HPDE6-E6E7 (cell line): ENCODE measurements around the gene STX18.
"Not testable (repeated sequence)": the region's sequence is repeated elsewhere in the genome, so short reads cannot be mapped to it uniquely, and the experiment has no call there.

ENCODE experiments used
- DNase-seq: peaks from one replicate; pipeline ENCODE4 v3.0.0; 2011; ENCODE audit warnings: missing footprints; ENCODE audit errors: extremely low spot score

Gene STX18

DNA sequence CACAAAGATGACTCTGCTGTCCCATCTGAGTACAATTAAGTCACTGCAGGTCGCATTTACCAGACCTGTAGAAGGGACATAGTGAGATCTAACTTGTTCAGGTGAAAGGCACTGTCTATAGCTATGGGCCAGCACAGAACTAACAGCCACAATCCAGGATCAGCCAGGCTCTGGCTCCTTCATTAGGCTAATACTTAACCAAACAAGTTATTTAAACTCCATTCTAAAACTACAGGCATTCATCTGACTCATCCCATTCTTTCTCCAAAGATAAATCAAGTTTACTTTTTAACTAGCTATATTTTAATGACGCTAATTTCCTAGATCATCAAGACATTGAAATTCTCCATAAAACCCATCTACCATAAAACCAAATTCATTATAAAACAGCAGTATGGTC lies 62.5 kb downstream of the STX18 start:
- no peak for DNase-seq

GRCh38 chr4:4477796-4478195 lies 64.1 kb downstream of the STX18 start:
- DNase-seq, result no peak

DNA sequence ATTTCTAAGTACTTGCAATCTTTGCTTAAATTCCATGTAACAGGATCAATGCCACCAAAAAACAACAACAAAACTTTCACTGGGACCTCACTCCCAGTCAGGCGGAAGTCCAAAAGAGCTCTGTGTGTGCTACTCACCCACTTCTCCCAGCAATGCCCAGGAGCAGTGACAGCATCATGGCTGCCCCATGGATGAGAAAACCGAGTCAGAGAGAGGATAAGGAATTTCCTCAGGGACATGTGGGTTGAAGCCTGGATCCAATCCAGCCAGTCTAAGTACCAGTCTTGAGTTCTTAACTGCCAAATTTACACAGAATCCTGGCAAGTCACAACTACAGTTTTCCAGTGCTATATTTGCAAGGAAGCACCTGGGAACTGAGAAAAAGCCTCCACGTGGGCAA lies 64.5 kb downstream of the STX18 start:
- no peak for DNase-seq

DNA sequence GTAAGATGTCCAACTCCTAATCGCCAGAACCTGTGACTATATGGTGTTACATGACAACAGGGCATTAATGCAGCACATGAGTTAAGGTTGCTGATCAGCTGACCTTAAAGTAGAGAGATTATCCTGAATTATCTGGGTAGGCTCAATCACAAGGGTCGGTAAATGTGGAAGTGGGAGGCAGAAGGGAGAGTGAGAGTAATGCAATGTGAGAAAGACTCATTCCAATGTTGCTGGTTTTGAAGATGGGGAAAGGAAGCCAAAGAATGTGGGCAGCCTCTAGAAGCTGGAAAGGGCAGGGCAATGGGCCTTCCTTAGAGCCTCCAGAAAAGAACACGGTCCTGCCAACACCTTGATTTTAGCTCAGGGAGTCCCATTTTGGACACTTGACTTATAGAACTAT lies 67.4 kb downstream of the STX18 start:
- no peak for DNase-seq

DNA sequence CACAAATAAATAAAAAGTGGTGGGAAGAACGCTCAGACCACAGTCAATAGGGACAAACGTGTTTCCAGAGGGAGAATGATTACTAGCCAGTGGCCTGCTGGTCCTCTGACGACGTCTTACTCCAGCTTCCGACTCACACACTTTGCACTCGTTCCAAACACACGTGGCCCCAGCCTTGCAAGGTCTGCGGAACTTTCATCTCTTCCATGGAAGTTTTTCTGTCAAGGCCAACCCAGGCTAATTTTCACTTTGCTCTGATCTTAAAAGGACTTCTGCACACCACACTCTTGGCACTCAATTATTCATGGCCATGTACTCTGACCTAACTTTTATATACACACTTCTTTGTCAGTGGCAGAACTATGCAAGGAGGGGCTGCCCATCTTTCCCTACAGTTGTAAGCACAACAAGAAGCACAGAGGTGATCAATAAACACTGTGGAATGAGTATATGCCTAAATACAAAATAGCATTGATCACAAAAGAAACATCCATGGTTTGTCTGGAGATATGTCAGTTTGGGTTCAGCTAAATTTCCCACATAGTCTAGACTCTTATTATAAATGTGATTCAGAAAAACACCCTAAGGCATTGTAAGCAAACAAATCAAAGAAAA lies 69.4 kb downstream of the STX18 start:
- no peak for DNase-seq

DNA sequence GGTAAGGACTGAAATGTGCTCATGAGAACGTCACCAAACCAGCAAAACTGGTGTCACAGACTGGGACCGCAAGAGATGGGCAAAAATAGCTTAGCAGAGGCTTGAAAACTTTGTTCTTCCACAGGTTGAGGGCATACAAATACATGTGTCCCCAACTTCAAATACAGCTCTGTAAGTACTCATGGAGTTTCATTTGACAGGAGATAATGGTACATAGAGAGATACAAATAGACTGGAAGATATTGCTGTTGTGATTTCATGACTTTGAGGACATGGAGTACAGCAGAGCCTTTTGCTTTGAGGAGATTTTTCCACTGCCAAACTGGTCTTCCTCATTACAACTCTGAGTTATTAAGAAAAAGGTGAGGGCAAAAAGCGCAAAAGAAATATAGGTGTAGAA lies 70.7 kb downstream of the STX18 start:
- no peak for DNase-seq

- no peak for DNase-seq
Observed at GRCh38 chr4:4470208-4470607, 71.6 kb downstream of the STX18 start.

- not testable (repeated sequence) for DNase-seq
Observed at GRCh38 chr4:4465238-4465637, 76.6 kb downstream of the STX18 start.

DNA sequence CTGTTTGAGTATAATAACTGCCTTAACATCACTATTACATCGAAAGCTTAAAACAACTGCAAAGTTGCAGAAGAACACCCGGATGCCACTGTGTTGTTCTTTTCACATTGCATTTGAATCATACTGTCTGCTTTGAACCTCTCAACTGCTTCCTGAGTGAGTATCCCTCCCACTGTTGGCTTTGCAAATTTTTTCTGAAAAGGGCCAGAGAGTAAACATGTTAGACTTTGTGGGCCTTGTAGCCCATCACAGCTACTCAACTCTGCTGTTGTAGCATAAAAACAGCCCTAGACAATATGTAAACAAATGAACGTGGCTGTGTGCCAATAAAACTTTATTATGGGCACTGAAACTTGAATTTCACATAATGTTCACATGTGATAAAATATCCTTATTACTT lies 78.9 kb downstream of the STX18 start:
- DNase-seq, result no peak

DNA sequence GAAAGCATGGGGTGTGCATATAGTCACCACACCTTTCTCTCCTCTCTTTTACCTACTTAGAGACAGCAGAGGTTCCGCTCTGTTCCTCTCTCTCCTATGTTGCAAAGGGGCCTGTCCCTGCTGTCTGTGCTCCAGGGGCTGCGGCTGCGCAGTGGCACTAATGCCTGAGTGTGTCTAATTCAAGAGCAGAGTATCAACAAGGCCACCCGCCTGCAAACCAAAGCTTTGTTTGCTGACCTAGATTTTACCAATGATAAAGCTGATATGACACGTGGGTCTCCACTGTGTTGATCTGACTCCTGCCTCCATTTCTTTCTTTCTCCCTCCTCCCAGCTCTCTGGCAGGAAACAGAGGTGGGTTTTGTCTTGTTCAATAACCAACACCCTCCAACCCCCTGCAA lies 80.0 kb downstream of the STX18 start:
- no peak for DNase-seq

DNA sequence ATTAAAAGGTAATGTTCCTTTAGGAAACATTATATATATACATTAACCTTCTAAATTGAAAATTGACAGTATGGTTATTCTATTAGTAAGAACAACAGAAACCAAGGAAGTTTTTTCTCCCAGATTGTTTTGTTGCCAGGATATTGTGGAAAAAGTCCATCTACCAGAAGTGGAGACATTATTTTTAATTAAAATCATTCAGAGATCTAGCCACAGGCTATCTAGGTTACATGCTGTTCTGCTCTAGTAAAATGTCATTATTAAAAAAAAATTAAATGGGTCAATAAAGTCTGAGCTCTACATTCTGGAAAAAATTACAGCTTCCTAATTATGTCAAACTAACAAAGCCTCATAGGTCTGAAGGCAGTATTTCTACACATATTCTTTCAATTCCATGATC lies 80.7 kb downstream of the STX18 start:
- DNase-seq, result no peak

- DNase-seq, result no peak
Observed at GRCh38 chr4:4460759-4461158, 81.1 kb downstream of the STX18 start.

DNA sequence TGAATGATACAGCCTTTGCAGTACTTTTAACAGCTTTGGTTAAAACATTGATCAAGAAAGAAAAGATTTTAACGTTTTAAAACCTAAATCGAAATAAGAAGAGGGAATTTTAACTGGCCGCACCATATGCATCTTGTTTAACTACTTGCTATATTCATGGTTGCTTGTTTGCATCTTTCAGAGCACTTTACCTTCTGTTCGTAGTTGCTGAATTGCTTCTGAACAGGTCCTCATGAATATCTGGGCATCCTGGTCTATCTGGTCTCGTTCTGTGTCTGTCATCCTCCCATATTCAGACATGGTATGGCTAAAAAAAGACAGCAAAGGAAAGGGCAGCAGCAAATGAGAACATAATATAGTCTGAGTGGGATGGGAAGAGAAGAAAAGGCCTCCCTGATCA lies 82.7 kb downstream of the STX18 start:
- DNase-seq, result no peak

DNA sequence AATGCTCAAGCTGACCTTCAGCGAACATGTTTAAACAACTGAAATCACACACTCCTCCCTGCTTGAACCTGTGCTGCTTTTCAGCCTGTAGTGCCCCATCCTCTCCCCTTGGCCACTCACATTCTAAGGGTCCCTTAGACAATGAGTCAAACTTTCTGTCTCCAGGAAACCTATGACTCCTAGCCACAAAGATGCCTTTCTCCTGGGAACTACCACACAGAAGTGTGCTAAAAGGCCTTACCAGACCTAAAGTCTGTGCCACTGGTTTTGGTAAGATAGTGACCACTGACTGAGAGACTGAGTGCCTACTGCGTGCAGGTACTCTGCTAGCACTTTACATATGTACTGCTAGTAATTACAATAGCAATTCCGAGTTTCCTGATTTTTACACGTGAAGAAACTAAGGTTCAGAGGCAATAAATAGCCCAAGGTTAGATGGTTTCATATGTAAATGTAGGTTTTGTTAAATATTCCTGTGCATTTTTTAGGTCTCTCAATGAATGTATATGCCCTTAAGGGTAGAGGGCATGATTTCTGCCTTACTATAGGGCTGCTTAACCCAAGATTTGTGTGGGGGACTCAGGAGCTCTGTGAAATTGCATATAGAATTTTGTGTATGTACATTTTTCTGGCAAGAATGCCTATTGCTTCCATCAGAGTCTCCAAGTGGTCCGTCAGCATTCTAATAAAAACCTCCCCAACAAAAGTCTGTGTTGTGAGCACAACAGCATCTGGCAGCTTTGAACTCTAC lies 83.9 kb downstream of the STX18 start:
- DNase-seq, result no peak

- no peak for DNase-seq
Observed at GRCh38 chr4:4456816-4457578, 84.9 kb downstream of the STX18 start.

DNA sequence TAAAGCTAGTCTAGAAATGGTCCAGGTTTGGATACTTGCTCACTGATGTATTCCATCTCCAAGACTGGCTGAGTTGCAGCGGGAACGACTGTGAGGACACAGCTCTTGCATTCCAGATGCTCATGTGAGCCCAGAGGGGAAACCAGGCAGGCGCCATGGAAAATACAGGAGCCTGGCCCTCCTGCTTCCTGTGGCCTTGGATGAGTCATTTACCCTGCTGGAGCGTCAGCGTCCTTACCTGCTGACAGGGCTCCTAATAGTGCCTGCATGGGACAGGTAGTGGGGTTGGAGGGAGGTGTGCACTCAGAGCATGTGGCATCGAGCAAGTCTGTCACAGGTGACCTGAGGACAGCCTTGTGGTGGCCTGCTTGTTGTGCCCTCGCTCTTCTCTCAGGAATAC lies 85.5 kb downstream of the STX18 start:
- no peak for DNase-seq

DNA sequence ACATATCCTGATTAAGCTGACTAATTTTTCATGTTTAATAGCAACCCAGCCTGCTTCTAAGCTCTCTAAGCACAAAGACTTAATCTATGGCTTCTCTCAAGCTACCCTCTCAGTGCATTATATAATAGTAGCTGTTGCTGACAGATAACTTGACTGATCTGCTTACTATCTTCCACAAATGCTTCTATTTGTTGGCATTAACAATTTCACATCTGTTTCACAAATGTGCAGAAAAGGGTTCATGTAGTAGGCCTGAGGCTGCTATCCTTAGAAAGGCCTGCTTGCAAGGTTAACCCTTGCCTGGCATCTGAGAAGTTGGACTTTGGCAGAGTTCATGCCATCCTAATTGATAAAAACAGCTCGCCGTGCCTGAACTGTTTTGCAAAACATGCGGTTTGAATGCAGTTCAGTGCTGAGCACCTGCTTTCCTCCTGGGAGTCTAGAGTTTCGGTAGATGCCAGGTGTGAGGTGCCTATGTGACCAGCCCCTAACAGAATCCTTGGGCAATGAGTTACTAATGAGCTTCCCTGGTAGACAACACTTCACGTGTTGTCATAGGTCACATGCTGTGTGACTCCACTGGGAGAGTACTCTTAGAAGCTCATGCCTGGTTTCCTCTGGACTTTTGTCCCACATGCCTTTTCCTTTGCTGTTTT lies 86.5 kb downstream of the STX18 start:
- no peak for DNase-seq

GRCh38 chr4:4446434-4446833 lies 95.4 kb downstream of the STX18 start:
- no peak for DNase-seq

GRCh38 chr4:4443821-4444220 lies 98.0 kb downstream of the STX18 start:
- no peak for DNase-seq

- no peak for DNase-seq
Observed at GRCh38 chr4:4440333-4441061, 101.4 kb downstream of the STX18 start.

GRCh38 chr4:4439782-4440181 lies 102.1 kb downstream of the STX18 start:
- no peak for DNase-seq

GRCh38 chr4:4438891-4439290 lies 103.0 kb downstream of the STX18 start:
- DNase-seq, result no peak
